K562 (cell line): ENCODE results near the gene ZNF554. TPM values are rescaled to one million over a fixed set of nuclear protein-coding genes. Genes with fewer than 3 reads are reported as not detected.

Source experiments
- ATAC-seq: fragments of 200-7000 bp; cut with Tn5 transposase; 3 replicates; pipeline ENCODE4 v1.9.1; 2020; ENCODE audit warnings: moderate library complexity
- BruUV-seq: library from RNA; stranded (reverse); fragments of 400-500 nt; replicated peaks from 2 replicates; lab custom pipeline; 2021; lab: Mats Ljungman, UMichigan
- CTCF ChIA-PET: fragments of 300-600 bp; formaldehyde crosslinking; extraction: SDS; loops from one replicate; lab custom pipeline; 2021; ENCODE audit warnings: low intra/inter-chr PET ratio; lab: Yijun Ruan, JAX
- POLR2A ChIA-PET: fragments of 300-600, 350-650 bp; sonication (Branson Sonifier 250); formaldehyde crosslinking; extraction: SDS; loops from one replicate; lab custom pipeline; 2021; ENCODE audit warnings: antibody characterized with exemption, inconsistent platforms; lab: Yijun Ruan, JAX
- DNase-seq, 4 experiments: peaks; one replicate each; pipeline versions ENCODE4 v3.0.0 to v3.0.0-alpha.2; 2011 to 2018; ENCODE audit warnings: low spot score in 3 of 4, mixed read lengths in 3 of 4; ENCODE audit errors: extremely low read depth in 1 of 4
- FAIRE-seq: peaks from 2 replicates; lab custom pipeline; 2011; peaks lifted over from hg19 to GRCh38; lab: Jason Lieb, UNC
- H2AFZ ChIP-seq: 2 replicates; pipeline ENCODE4 v1.6.0; 2011; ENCODE audit warnings: low read depth, low read length, control low read depth, inconsistent platforms
- H3K27ac ChIP-seq: fragments of 200-600 bp; 3 replicates; pipeline ENCODE4 v1.8.0; 2011; ENCODE audit warnings: low read depth, mild to moderate bottlenecking, control low read depth, inconsistent platforms, low read length, moderate library complexity, mixed read lengths; ENCODE audit errors: extremely low read depth
- H3K27me3 ChIP-seq, 2 experiments: fragments of 300-600 bp in 1 of 2; 2 replicates in 1 of 2; 3 replicates in 1 of 2; pipeline versions ENCODE4 v1.6.0 to v1.8.0; 2011; ENCODE audit warnings: inconsistent platforms in 2 of 2, low read length in 2 of 2, mild to moderate bottlenecking in 1 of 2, mixed read lengths in 1 of 2, moderate library complexity in 1 of 2; ENCODE audit not compliant: control insufficient read depth in 2 of 2, insufficient read depth in 2 of 2
- H3K36me3 ChIP-seq: fragments of 300-600 bp; 3 replicates; pipeline ENCODE4 v1.8.0; 2011; ENCODE audit warnings: mild to moderate bottlenecking, low read length, inconsistent platforms; ENCODE audit not compliant: control insufficient read depth, insufficient read depth
- H3K4me1 ChIP-seq, 2 experiments: fragments of 200-600 bp in 1 of 2; replicated peaks in 1 of 2; 2 replicates in 1 of 2; 3 replicates in 1 of 2; pipeline versions ENCODE4 v1.5.1 to v1.8.0; 2011; ENCODE audit warnings: inconsistent platforms in 2 of 2, low read length in 2 of 2, mild to moderate bottlenecking in 1 of 2, mixed read lengths in 1 of 2, moderate library complexity in 1 of 2; ENCODE audit not compliant: control insufficient read depth in 2 of 2, insufficient read depth in 2 of 2
- H3K4me2 ChIP-seq: 2 replicates; pipeline ENCODE4 v1.6.1; 2011; ENCODE audit warnings: low read length, control low read depth, inconsistent platforms, mixed read lengths; ENCODE audit not compliant: insufficient read depth
- H3K4me3 ChIP-seq: fragments of 200-600 bp; sonication (generic), shearing (Covaris generic); 2 replicates; pipeline ENCODE4 v1.5.1; 2016; ENCODE audit warnings: control low read depth, inconsistent platforms
- H3K79me2 ChIP-seq: fragments of 200-600 bp; 3 replicates; pipeline ENCODE4 v1.8.0; 2011; ENCODE audit warnings: low read length, inconsistent platforms; ENCODE audit not compliant: control insufficient read depth, insufficient read depth
- H3K9ac ChIP-seq, 2 experiments: 2 replicates each; pipeline versions ENCODE4 v1.6.0 to v1.6.1; 2011; ENCODE audit warnings: low read depth in 2 of 2, low read length in 2 of 2, control low read depth in 1 of 2, inconsistent platforms in 1 of 2, mild to moderate bottlenecking in 1 of 2, mixed read lengths in 1 of 2; ENCODE audit not compliant: insufficient read depth in 1 of 2
- H3K9me1 ChIP-seq: one replicate; pipeline ENCODE4 v1.6.0; 2011; ENCODE audit warnings: inconsistent platforms, mild to moderate bottlenecking, low read length, moderate library complexity; ENCODE audit not compliant: control insufficient read depth, insufficient read depth
- H3K9me3 ChIP-seq: replicated peaks from 2 replicates; pipeline ENCODE4 v1.5.1; 2011; ENCODE audit warnings: low read depth, low read length, inconsistent platforms; ENCODE audit not compliant: control insufficient read depth, insufficient read depth
- H4K20me1 ChIP-seq: replicated peaks from 2 replicates; pipeline ENCODE4 v1.6.1; 2011; ENCODE audit warnings: low read length, inconsistent platforms, mixed read lengths; ENCODE audit not compliant: control insufficient read depth, insufficient read depth
- ELF4 ChIP-seq: fragments of 450-650 bp; formaldehyde crosslinking; IDR thresholded peaks from 2 replicates; pipeline ENCODE4 v1.4.0; 2022; ENCODE audit warnings: missing genetic modification characterization
- HBP1 ChIP-seq: fragments of 450-650 bp; formaldehyde crosslinking; IDR thresholded peaks from 2 replicates; pipeline ENCODE4 v1.4.0; 2022; ENCODE audit warnings: missing genetic modification characterization
- NFYB ChIP-seq: IDR thresholded peaks from 2 replicates; pipeline ENCODE4 v1.6.1; 2011; ENCODE audit warnings: mild to moderate bottlenecking, moderate library complexity; ENCODE audit not compliant: insufficient read length; ENCODE audit errors: extremely low read depth
- PATZ1 ChIP-seq: fragments of 250-450 bp; sonication (Bioruptor Pico); IDR thresholded peaks from 2 replicates; pipeline ENCODE4 v1.5.0; 2020; ENCODE audit warnings: mild to moderate bottlenecking, borderline replicate concordance
- RBM14 ChIP-seq: fragments of 200-400 bp; formaldehyde crosslinking; IDR thresholded peaks from 2 replicates; pipeline ENCODE4 v1.6.1; 2018; ENCODE audit warnings: low read depth, mild to moderate bottlenecking, low read length, moderate library complexity, borderline replicate concordance; ENCODE audit not compliant: insufficient read depth
- RBM34 ChIP-seq: fragments of 200-400 bp; formaldehyde crosslinking; IDR thresholded peaks from 2 replicates; pipeline ENCODE4 v1.6.1; 2018; ENCODE audit warnings: low read length, borderline replicate concordance; ENCODE audit not compliant: insufficient read depth
- RFX1 ChIP-seq: fragments of 450-650 bp; IDR thresholded peaks from 2 replicates; pipeline ENCODE4 v1.6.1; 2016; ENCODE audit warnings: mild to moderate bottlenecking, moderate library complexity
- ZBTB1 ChIP-seq: sonication (generic); formaldehyde crosslinking; IDR thresholded peaks from 2 replicates; pipeline ENCODE4 v1.8.1; 2023; ENCODE audit warnings: missing genetic modification reagents, low read depth, mild to moderate bottlenecking, borderline replicate concordance
- ZNF316 ChIP-seq: fragments of 450-650 bp; IDR thresholded peaks from 2 replicates; pipeline ENCODE4 v1.6.1; 2016
- WGBS: fragments of 100-300 bp; shearing (Covaris generic); methylation state at CpG from one replicate; pipeline ENCODE4 v1.1.6; 2016; ENCODE audit warnings: low coverage, mixed read lengths; ENCODE audit not compliant: insufficient coverage; ENCODE audit errors: missing lambda C conversion rate; 5-methylcytosine and 5-hydroxymethylcytosine counted together
- in situ Hi-C: fragments of 300-500 bp; cut with MboI; formaldehyde crosslinking; loops from 4 replicates; pipeline ENCODE4 v1.15.0; 2018; ENCODE audit warnings: inconsistent platforms, mixed read lengths
- intact Hi-C: fragments of 100-400 bp; cut with micrococcal nuclease; formaldehyde crosslinking; loops from 2 replicates; pipeline ENCODE4 v1.14.2; 2022
- polyA plus RNA-seq, 8 experiments: library from polyadenylated mRNA; depleted of rRNA in 4 of 8; stranded (reverse) in 5 of 8; unstranded in 3 of 8; fragments of >200 nt; fragmentation: Nextera tagmentation in 2 of 8; fragmentation: Illumina TruSeq in 1 of 8; extraction: Ambion mirVana in 2 of 8; extraction: Trizol in 1 of 8; gene quantifications; 2 replicates each; pipeline versions ENCODE4 v1.2.1 to v1.2.3, GENCODE V29; 2011 to 2014; ENCODE audit warnings: inconsistent platforms in 1 of 8, missing spikeins in 1 of 8
- total RNA-seq, 7 experiments: library from RNA; depleted of rRNA in 6 of 7; stranded (reverse); fragments of >200 nt in 6 of 7; fragmentation: Illumina TruSeq in 2 of 7; extraction: Trizol in 2 of 7; gene quantifications; 2 replicates each; pipeline versions ENCODE4 v1.2.1 to v1.2.3, GENCODE V29; 2011 to 2021; ENCODE audit warnings: low replicate concordance in 1 of 7

ZNF554 gene
- total and polyA plus RNA-seq, 9 of the 15 experiments (the other 6 are each of a cell fraction or from before 2014, with no cell fraction given), result 0.07 to 1.8 (median 1.1) TPM

GRCh38 chr19:2846180-2846894, 26.7 kb downstream of the ZNF554 start:
- no peak overlapping the region for H3K4me2 ChIP-seq
- H3K4me3 ChIP-seq, result no peak overlapping the region
- POLR2A ChIA-PET, result interaction anchor here (1.3 kb wide), 1 partner anchor 22 kb away, joined by 3 read pairs; no protein-coding TSS in a partner anchor
- WGBS, result 63% methylated on average over 13 of the region's 13 CpGs
- H2AFZ ChIP-seq, result no peak overlapping the region
- H3K79me2 ChIP-seq, result peaks cover 8% of the 10 kb centered on the region; the same call in 2 of the 3 replicates
- FAIRE-seq (peak; percentile 6), DNase-seq (no peak), ATAC-seq (no peak)
- peaks cover 6 to 15% of the 10 kb centered on the region in 2 experiments; a peak in 4 of 5 replicates for H3K4me1 ChIP-seq
- in situ Hi-C loops, result no loop called here
- no peaks in the 10 kb centered on the region for H4K20me1 ChIP-seq
- intact Hi-C loops, result no loop called here
- H3K27ac ChIP-seq, result no peak overlapping the region
- peak overlapping the region in 1 of 2 experiments; percentile 8; a peak in 1 of 4 replicates for H3K9ac ChIP-seq
- peaks cover 12% of the 10 kb centered on the region; the same call in 2 of the 3 replicates for H3K36me3 ChIP-seq
- BruUV-seq, result no TSS peak
- CTCF ChIA-PET, result no interaction called here
- H3K9me1 ChIP-seq, result no peaks in the 10 kb centered on the region
- H3K27me3 ChIP-seq, result no peaks in the 10 kb centered on the region
- peaks cover 8% of the 10 kb centered on the region for H3K9me3 ChIP-seq
- TF ChIP-seq PATZ1 (CRISPR knock-in tag) (no peak), ELF4 (CRISPR knock-in tag) (no peak), RFX1 (no peak), ZBTB1 (CRISPR knock-in tag) (no peak), NFYB (no peak), ZNF316 (no peak), HBP1 (CRISPR knock-in tag) (no peak), RBM14 (no peak), RBM34 (no peak)
